ENCODE measurements around the gene TANGO2. TPM values are rescaled to one million over a fixed set of nuclear protein-coding genes. Genes with fewer than 3 reads are reported as not detected.

The TANGO2 gene
- total and polyA plus RNA-seq, 4 donors: 24.8 to 45.3 (median 36.6) TPM

GRCh38 chr22:20086101-20086599 lies 65.2 kb downstream of the TANGO2 start:
- 91 to 92% methylated on average over 24 of the region's 24 CpGs for WGBS, 2 donors
- Histone ChIP-seq H3K4me3 (ENCODE audit: low read length in 2 of 2) (no peak overlapping the region), H3K36me3 (ENCODE audit: control insufficient read depth in 1 of 2, insufficient read depth in 2 of 2, low read length in 1 of 2) (peaks cover 2 to 7% of the 10 kb centered on the region in 2 donors), H3K27ac (ENCODE audit: low read depth in 1 of 2, low read length in 2 of 2) (no peak overlapping the region), H3K4me1 (ENCODE audit: control insufficient read depth in 1 of 2, insufficient read depth in 2 of 2, low read length in 2 of 2) (no peaks in the 10 kb centered on the region), H3K9me3 (ENCODE audit: control insufficient read depth, low read length) (no peaks in the 10 kb centered on the region), H3K27me3 (ENCODE audit: control insufficient read depth in 1 of 2, insufficient read depth in 2 of 2, low read length in 1 of 2) (no peaks in the 10 kb centered on the region)
- ATAC-seq (ENCODE audit: low FRiP score) (no peak), DNase-seq (peak; percentile 24 to 44)
- intact Hi-C loops (cut with DNase I): loop anchor here in 1 of 2 donors (10.0 kb wide), 1 partner anchor 111 kb away; no protein-coding TSS in a partner anchor

- peak; percentile 6 to 28 for DNase-seq
- Histone ChIP-seq H3K27me3 (ENCODE audit: control insufficient read depth in 1 of 2, insufficient read depth in 2 of 2, low read length in 1 of 2) (no peaks in the 10 kb centered on the region), H3K4me3 (ENCODE audit: low read length in 2 of 2) (no peak overlapping the region), H3K36me3 (ENCODE audit: control insufficient read depth in 1 of 2, insufficient read depth in 2 of 2, low read length in 1 of 2) (peaks cover 2 to 7% of the 10 kb centered on the region in 2 donors), H3K27ac (ENCODE audit: low read depth in 1 of 2, low read length in 2 of 2) (no peak overlapping the region), H3K4me1 (ENCODE audit: control insufficient read depth in 1 of 2, insufficient read depth in 2 of 2, low read length in 2 of 2) (no peaks in the 10 kb centered on the region), H3K9me3 (ENCODE audit: control insufficient read depth, low read length) (no peaks in the 10 kb centered on the region)
- ATAC-seq (ENCODE audit: low FRiP score): no peak
- 96 to 98% methylated on average over 5 of the region's 5 CpGs for WGBS, 2 donors
- intact Hi-C loops (cut with DNase I): loop anchor here in 1 of 2 donors (10.0 kb wide), 1 partner anchor 112 kb away; no protein-coding TSS in a partner anchor
These were observed 65.9 kb downstream of the TANGO2 start for GRCh38 chr22:20086763-20087162.

- WGBS, 2 donors: 86 to 88% methylated on average over 14 of the region's 14 CpGs
- no peaks in the 10 kb centered on the region for H3K4me1 ChIP-seq (ENCODE audit: control insufficient read depth in 1 of 2, insufficient read depth in 2 of 2, low read length in 2 of 2)
- H3K36me3 ChIP-seq (ENCODE audit: control insufficient read depth in 1 of 2, insufficient read depth in 2 of 2, low read length in 1 of 2): peaks cover 2 to 7% of the 10 kb centered on the region in 2 donors
- DNase-seq (peak; percentile 31 to 69), ATAC-seq (ENCODE audit: low FRiP score) (no peak)
- H3K27me3 ChIP-seq (ENCODE audit: control insufficient read depth in 1 of 2, insufficient read depth in 2 of 2, low read length in 1 of 2): no peaks in the 10 kb centered on the region
- no peak overlapping the region for H3K4me3 ChIP-seq (ENCODE audit: low read length in 2 of 2)
- no peak overlapping the region for H3K27ac ChIP-seq (ENCODE audit: low read depth in 1 of 2, low read length in 2 of 2)
- intact Hi-C loops (cut with DNase I): loop anchor here in 1 of 2 donors (10.0 kb wide), 1 partner anchor 113 kb away; no protein-coding TSS in a partner anchor
- H3K9me3 ChIP-seq (ENCODE audit: control insufficient read depth, low read length): no peaks in the 10 kb centered on the region
These were observed 66.7 kb downstream of the TANGO2 start for GRCh38 chr22:20087319-20088262.

- intact Hi-C loops (cut with DNase I): loop anchor here in 1 of 2 donors (10.0 kb wide), 1 partner anchor 113 kb away; no protein-coding TSS in a partner anchor
- Histone ChIP-seq H3K36me3 (ENCODE audit: control insufficient read depth in 1 of 2, insufficient read depth in 2 of 2, low read length in 1 of 2) (peaks cover 2 to 7% of the 10 kb centered on the region in 2 donors), H3K27me3 (ENCODE audit: control insufficient read depth in 1 of 2, insufficient read depth in 2 of 2, low read length in 1 of 2) (no peaks in the 10 kb centered on the region), H3K9me3 (ENCODE audit: control insufficient read depth, low read length) (no peaks in the 10 kb centered on the region), H3K27ac (ENCODE audit: low read depth in 1 of 2, low read length in 2 of 2) (no peak overlapping the region), H3K4me1 (ENCODE audit: control insufficient read depth in 1 of 2, insufficient read depth in 2 of 2, low read length in 2 of 2) (no peaks in the 10 kb centered on the region), H3K4me3 (ENCODE audit: low read length in 2 of 2) (no peak overlapping the region)
- DNase-seq (peak; percentile 29 to 70), ATAC-seq (ENCODE audit: low FRiP score) (no peak)
- 89% methylated on average over 8 of the region's 8 CpGs for WGBS, 2 donors
These were observed 67.3 kb downstream of the TANGO2 start for GRCh38 chr22:20088263-20088648.

- H3K36me3 ChIP-seq (ENCODE audit: control insufficient read depth in 1 of 2, insufficient read depth in 2 of 2, low read length in 1 of 2): peaks cover 2 to 7% of the 10 kb centered on the region in 2 donors
These were observed 68.5 kb downstream of the TANGO2 start for GRCh38 chr22:20089226-20089976.

GRCh38 chr22:20089977-20090729 lies 69.2 kb downstream of the TANGO2 start:
- Histone ChIP-seq H3K4me3 (ENCODE audit: low read length in 2 of 2) (no peak overlapping the region), H3K9me3 (ENCODE audit: control insufficient read depth, low read length) (no peaks in the 10 kb centered on the region), H3K27me3 (ENCODE audit: control insufficient read depth in 1 of 2, insufficient read depth in 2 of 2, low read length in 1 of 2) (no peaks in the 10 kb centered on the region), H3K4me1 (ENCODE audit: control insufficient read depth in 1 of 2, insufficient read depth in 2 of 2, low read length in 2 of 2) (no peaks in the 10 kb centered on the region), H3K27ac (ENCODE audit: low read depth in 1 of 2, low read length in 2 of 2) (no peak overlapping the region), H3K36me3 (ENCODE audit: control insufficient read depth in 1 of 2, insufficient read depth in 2 of 2, low read length in 1 of 2) (peaks cover 2 to 7% of the 10 kb centered on the region in 2 donors)
- WGBS, 2 donors: 88 to 91% methylated on average over 11 of the region's 11 CpGs
- ATAC-seq (ENCODE audit: low FRiP score): no peak
- DNase-seq: peak; percentile 20 to 67
- intact Hi-C loops (cut with DNase I): loop anchor here in 1 of 2 donors (10.0 kb wide), 1 partner anchor 115 kb away; no protein-coding TSS in a partner anchor

More at GRCh38 chr22:20089226-20089976, 68.5 kb downstream of the TANGO2 start:
- Histone ChIP-seq H3K4me1 (ENCODE audit: control insufficient read depth in 1 of 2, insufficient read depth in 2 of 2, low read length in 2 of 2) (no peaks in the 10 kb centered on the region), H3K27me3 (ENCODE audit: control insufficient read depth in 1 of 2, insufficient read depth in 2 of 2, low read length in 1 of 2) (no peaks in the 10 kb centered on the region), H3K27ac (ENCODE audit: low read depth in 1 of 2, low read length in 2 of 2) (no peak overlapping the region), H3K4me3 (ENCODE audit: low read length in 2 of 2) (no peak overlapping the region), H3K9me3 (ENCODE audit: control insufficient read depth, low read length) (no peaks in the 10 kb centered on the region)
- WGBS, 2 donors: 90% methylated on average over 17 of the region's 17 CpGs
- intact Hi-C loops (cut with DNase I): loop anchor here in 1 of 2 donors (10.0 kb wide), 1 partner anchor 115 kb away; no protein-coding TSS in a partner anchor
- peak; percentile 36 to 39 for DNase-seq
- no peak for ATAC-seq (ENCODE audit: low FRiP score)

GRCh38 chr22:20090730-20091240 lies 69.9 kb downstream of the TANGO2 start:
- intact Hi-C loops (cut with DNase I): no loop called here
- Histone ChIP-seq H3K9me3 (ENCODE audit: control insufficient read depth, low read length) (no peaks in the 10 kb centered on the region), H3K27me3 (ENCODE audit: control insufficient read depth in 1 of 2, insufficient read depth in 2 of 2, low read length in 1 of 2) (no peaks in the 10 kb centered on the region), H3K4me1 (ENCODE audit: control insufficient read depth in 1 of 2, insufficient read depth in 2 of 2, low read length in 2 of 2) (no peaks in the 10 kb centered on the region), H3K27ac (ENCODE audit: low read depth in 1 of 2, low read length in 2 of 2) (no peak overlapping the region), H3K4me3 (ENCODE audit: low read length in 2 of 2) (no peak overlapping the region), H3K36me3 (ENCODE audit: control insufficient read depth in 1 of 2, insufficient read depth in 2 of 2, low read length in 1 of 2) (peaks cover 2 to 7% of the 10 kb centered on the region in 2 donors)
- DNase-seq (peak; percentile 21 to 33), ATAC-seq (ENCODE audit: low FRiP score) (no peak)
- 94% methylated on average over 9 of the region's 9 CpGs for WGBS, 2 donors
